Brain microvascular endothelial cell (primary cell): ENCODE data around the gene CCDC50.

Source experiments
- DNase-seq: peaks from one replicate; pipeline ENCODE4 v3.0.0-alpha.2; 2020
- H3K27ac ChIP-seq: fragments of 250-450 bp; sonication (Bioruptor Pico); 2 replicates; pipeline ENCODE4 v1.5.1; 2020; ENCODE audit warnings: mild to moderate bottlenecking, moderate library complexity
- H3K27me3 ChIP-seq: fragments of 250-450 bp; sonication (Bioruptor Pico); replicated peaks from 2 replicates; pipeline ENCODE4 v1.5.1; 2020; ENCODE audit warnings: mild to moderate bottlenecking
- H3K36me3 ChIP-seq: fragments of 250-450 bp; sonication (Bioruptor Pico); replicated peaks from 2 replicates; pipeline ENCODE4 v1.5.1; 2020; ENCODE audit warnings: mild to moderate bottlenecking
- H3K4me3 ChIP-seq: 2 replicates; pipeline ENCODE4 v1.5.1; 2011; ENCODE audit warnings: low read depth, mild to moderate bottlenecking, control low read depth, low read length, moderate library complexity
- in situ Hi-C: cut with HindIII; loops from 2 replicates; pipeline ENCODE4 v1.10.0; 2017; ENCODE audit warnings: low sequenced_read_pairs, low pct_ligation_motif_present
- TF ChIP-seq, protein P1 (sequence below): IDR thresholded peaks from 2 replicates; pipeline ENCODE4 v1.5.1; 2011; ENCODE audit warnings: low read depth, mild to moderate bottlenecking, moderate library complexity, low read length, control low read depth, inconsistent platforms; ENCODE audit errors: missing control alignments

The CCDC50 gene

DNA sequence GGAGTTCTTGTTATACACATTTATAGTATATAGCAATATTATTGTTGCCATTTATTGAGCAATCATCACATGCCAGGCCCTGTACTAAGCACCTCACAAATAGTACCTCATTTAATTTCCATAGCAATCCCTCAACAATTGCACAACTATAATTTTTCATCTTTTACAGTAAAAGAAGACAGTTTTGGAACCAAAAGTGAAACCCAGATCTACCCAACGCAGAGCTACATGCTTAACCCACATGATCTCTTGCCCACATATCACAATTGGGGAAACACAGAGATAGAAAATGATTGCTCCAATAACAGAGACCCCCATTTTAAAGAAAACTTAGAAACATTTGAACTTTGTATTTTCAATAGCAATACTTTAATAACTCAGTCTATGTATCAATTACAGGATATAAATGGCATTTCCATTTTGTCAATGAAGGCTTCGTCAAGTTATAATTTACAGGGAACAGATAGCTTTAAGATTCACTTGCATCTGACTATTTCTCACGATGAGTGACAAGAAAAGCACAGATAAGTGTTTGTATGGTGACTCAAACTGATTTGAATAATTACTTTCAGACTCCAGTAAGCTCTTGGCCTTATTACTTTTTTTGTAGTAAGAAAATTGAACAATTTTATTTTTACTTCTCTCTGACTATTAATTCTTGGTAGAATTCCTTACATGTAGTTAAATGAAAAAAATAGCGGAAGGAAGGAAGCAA, 38.7 kb upstream of the CCDC50 start:
- Histone ChIP-seq H3K36me3 (no peaks in the 10 kb centered on the region), H3K27me3 (no peaks in the 10 kb centered on the region), H3K27ac (no peak overlapping the region), H3K4me3 (no peak overlapping the region)
- TF ChIP-seq, protein P1, sequence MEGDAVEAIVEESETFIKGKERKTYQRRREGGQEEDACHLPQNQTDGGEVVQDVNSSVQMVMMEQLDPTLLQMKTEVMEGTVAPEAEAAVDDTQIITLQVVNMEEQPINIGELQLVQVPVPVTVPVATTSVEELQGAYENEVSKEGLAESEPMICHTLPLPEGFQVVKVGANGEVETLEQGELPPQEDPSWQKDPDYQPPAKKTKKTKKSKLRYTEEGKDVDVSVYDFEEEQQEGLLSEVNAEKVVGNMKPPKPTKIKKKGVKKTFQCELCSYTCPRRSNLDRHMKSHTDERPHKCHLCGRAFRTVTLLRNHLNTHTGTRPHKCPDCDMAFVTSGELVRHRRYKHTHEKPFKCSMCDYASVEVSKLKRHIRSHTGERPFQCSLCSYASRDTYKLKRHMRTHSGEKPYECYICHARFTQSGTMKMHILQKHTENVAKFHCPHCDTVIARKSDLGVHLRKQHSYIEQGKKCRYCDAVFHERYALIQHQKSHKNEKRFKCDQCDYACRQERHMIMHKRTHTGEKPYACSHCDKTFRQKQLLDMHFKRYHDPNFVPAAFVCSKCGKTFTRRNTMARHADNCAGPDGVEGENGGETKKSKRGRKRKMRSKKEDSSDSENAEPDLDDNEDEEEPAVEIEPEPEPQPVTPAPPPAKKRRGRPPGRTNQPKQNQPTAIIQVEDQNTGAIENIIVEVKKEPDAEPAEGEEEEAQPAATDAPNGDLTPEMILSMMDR, result no peak
- no peak for DNase-seq
- in situ Hi-C loops, result loop anchor here (25.0 kb wide), 1 partner anchor 247 kb away; no protein-coding TSS in a partner anchor

DNA sequence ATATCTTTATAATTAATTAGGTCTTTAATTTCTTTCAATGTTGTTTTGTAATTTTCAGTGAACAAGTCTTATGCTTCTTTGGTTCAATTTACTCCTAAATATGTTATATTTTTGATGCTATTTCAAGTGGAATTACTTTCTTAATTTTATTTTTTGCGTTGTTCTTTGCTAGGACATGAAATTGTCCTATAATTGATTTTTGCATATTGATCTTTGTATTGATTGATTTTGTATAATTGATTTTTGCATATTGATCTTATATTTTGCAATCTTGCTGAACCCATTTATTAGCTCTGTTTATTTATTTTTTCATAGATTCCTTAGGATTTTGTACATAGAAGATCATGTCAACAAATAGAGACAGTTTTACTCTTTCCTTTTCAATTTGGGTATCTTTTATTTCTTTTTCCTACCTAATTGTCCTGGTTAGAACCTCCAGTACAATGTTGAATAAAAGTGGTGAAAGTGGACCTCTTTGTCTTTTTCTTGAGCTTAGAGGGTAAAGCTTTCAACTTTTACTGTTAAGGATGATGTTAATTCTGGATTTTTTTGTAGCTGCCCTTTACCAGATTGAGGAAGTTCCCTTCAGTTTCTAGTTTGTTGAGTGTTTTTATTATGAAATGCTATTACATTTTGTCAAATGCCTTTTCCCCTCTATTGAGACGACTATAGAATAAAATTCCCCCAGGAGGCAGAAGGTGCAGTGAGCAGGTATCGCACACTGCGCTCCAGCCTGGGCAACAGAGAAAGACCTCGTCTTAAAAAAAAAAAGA, 36.8 kb upstream of the CCDC50 start:
- Histone ChIP-seq H3K36me3 (no peaks in the 10 kb centered on the region), H3K27ac (no peak overlapping the region), H3K4me3 (no peak overlapping the region), H3K27me3 (no peaks in the 10 kb centered on the region)
- in situ Hi-C loops, result loop anchor here (25.0 kb wide), 1 partner anchor 245 kb away; no protein-coding TSS in a partner anchor
- no peak for DNase-seq
- TF ChIP-seq, protein P1, result no peak

DNA sequence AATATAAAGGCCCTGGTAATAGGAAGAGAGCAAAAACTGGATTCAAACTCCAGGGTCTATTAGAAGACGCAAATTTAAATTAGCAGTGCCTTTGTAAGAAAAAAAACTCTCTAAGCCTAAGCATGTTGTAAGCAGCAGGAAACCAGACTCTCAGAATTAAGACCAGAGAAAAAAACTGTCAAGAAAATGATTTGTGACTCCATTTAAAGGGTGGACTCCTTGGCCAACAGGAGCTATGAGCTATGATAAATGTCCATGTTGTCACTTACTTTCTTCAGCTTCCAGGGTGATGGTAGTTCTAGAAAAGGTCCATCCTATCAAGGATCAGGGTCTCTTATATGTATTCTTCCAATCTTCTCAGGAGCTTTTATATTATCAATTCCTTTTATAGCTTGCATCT, 34.9 kb upstream of the CCDC50 start:
- no peaks in the 10 kb centered on the region for H3K36me3 ChIP-seq
- in situ Hi-C loops, result loop anchor here (25.0 kb wide), 1 partner anchor 243 kb away; no protein-coding TSS in a partner anchor
- no peak overlapping the region for H3K27ac ChIP-seq
- TF ChIP-seq, protein P1, result no peak
- H3K4me3 ChIP-seq, result no peak overlapping the region
- no peaks in the 10 kb centered on the region for H3K27me3 ChIP-seq
- DNase-seq, result no peak

DNA sequence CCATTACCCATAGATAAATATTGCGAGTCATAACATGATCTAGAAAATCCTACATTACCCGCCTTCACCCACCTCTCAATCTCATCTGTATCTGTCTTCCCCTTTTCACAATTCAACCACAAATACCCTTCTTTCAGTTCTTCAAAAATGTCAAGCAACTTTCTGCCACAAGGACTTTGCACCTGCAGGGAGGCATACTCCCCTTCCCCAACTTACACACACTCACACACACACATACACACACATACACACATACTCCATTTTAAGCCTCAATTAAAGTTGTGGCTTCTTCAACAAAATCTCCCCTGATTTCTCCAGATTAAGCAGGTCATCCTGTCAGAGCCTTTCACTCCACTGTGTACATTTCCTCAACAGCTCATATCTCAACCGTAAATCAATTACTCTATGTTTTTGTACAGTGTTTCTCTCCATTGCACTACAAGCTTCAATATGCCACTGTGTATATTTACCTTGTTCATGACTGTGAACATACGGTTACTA, 33.1 kb upstream of the CCDC50 start:
- DNase-seq, result no peak
- Histone ChIP-seq H3K4me3 (no peak overlapping the region), H3K36me3 (no peaks in the 10 kb centered on the region), H3K27me3 (no peaks in the 10 kb centered on the region), H3K27ac (no peak overlapping the region)
- TF ChIP-seq, protein P1, result no peak
- in situ Hi-C loops, result loop anchor here (25.0 kb wide), 1 partner anchor 241 kb away; no protein-coding TSS in a partner anchor

DNA sequence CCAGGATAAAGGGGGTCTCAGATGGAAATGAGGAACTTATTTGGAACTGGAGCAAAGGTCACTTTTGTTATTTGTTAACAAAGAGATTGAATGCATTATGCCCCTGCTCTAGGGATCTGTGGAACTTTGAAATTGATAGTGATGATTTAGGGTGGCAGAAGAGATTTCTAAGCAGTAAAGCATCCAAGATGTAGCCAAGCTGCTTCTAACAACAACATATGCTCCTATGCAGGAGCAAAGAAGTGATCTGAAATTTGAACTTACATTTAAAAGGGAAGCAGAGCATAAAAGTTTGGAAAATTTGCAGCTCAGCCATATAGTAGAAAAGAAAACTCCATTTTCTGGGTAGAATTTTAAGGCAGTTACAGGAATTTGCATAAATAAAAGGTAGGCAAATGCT, 30.3 kb upstream of the CCDC50 start:
- Histone ChIP-seq H3K27ac (no peak overlapping the region), H3K36me3 (no peaks in the 10 kb centered on the region), H3K4me3 (no peak overlapping the region), H3K27me3 (no peaks in the 10 kb centered on the region)
- no peak for DNase-seq
- in situ Hi-C loops, result loop anchor here (25.0 kb wide), 1 partner anchor 238 kb away; no protein-coding TSS in a partner anchor
- TF ChIP-seq, protein P1, result no peak
